GM21528 (cell line): ENCODE measurements around the gene METTL6.
"Not testable (repeated sequence)": the region's sequence is repeated elsewhere in the genome, so short reads cannot be mapped to it uniquely, and the experiment has no call there.

Experiments used
- ATAC-seq: cut with Tn5 transposase; IDR thresholded peaks from one replicate; pipeline ENCODE4 v1.9.1; 2021; ENCODE audit warnings: mild to moderate bottlenecking, moderate library complexity; ENCODE audit not compliant: unreplicated experiment, low FRiP score

Gene METTL6

GRCh38 chr3:15427182-15427880 lies at the start of gene METTL6, which contains the start of gene EAF1:
Gene METTL6, minus strand, starts transcription at chr3:15427544. Its CDS starts 1,033 bp downstream, at chr3:15426511.
Gene EAF1, plus strand, starts transcription at chr3:15427598. Its CDS starts 182 bp downstream, at chr3:15427780.
- ATAC-seq = peak; percentile 91

- ATAC-seq = no peak
Measured at GRCh38 chr3:15476378-15476777, 49.0 kb upstream of the METTL6 start.

- no peak for ATAC-seq
Measured at GRCh38 chr3:15475161-15475560, 47.8 kb upstream of the METTL6 start.

- ATAC-seq = no peak
Measured at GRCh38 chr3:15471861-15472260, 44.5 kb upstream of the METTL6 start.

GRCh38 chr3:15470849-15471248 lies 43.5 kb upstream of the METTL6 start:
- no peak for ATAC-seq

GRCh38 chr3:15470261-15470660 lies 42.9 kb upstream of the METTL6 start:
- ATAC-seq = no peak

GRCh38 chr3:15467227-15468181 lies 40.2 kb upstream of the METTL6 start:
- no peak for ATAC-seq

GRCh38 chr3:15465876-15466585 lies 38.7 kb upstream of the METTL6 start:
- ATAC-seq = no peak

- no peak for ATAC-seq
Measured at GRCh38 chr3:15462451-15462850, 35.1 kb upstream of the METTL6 start.

GRCh38 chr3:15460891-15461531 lies 33.7 kb upstream of the METTL6 start:
- ATAC-seq = no peak

GRCh38 chr3:15458212-15458780 lies 31.0 kb upstream of the METTL6 start:
- ATAC-seq = no peak

GRCh38 chr3:15456915-15457314 lies 29.6 kb upstream of the METTL6 start:
- ATAC-seq = not testable (repeated sequence)

- ATAC-seq = no peak
Measured at GRCh38 chr3:15456321-15456720, 29.0 kb upstream of the METTL6 start.

- no peak for ATAC-seq
Measured at GRCh38 chr3:15455756-15456155, 28.4 kb upstream of the METTL6 start.

GRCh38 chr3:15454965-15455364 lies 27.6 kb upstream of the METTL6 start:
- ATAC-seq = no peak

- no peak for ATAC-seq
Measured at GRCh38 chr3:15453991-15454625, 26.8 kb upstream of the METTL6 start.

GRCh38 chr3:15453501-15453900 lies 26.2 kb upstream of the METTL6 start:
- no peak for ATAC-seq

GRCh38 chr3:15452961-15453360 lies 25.6 kb upstream of the METTL6 start:
- no peak for ATAC-seq

- ATAC-seq = no peak
Measured at GRCh38 chr3:15452156-15452555, 24.8 kb upstream of the METTL6 start.
